Transverse colon (tissue), 4 donors: Measurements from ENCODE around the gene FOSL1. TPM values are rescaled to one million over a fixed set of nuclear protein-coding genes. Genes with fewer than 3 reads are reported as not detected.

Experiments
- DNase-seq: peaks from one replicate; pipeline ENCODE4 v3.0.0-alpha.2; 2019
- H3K27ac ChIP-seq, 4 donors: fragments of 200-600 bp; sonication (generic); 2 replicates each; pipeline ENCODE4 v1.5.1; 2016 to 2018; ENCODE audit warnings: inconsistent platforms in 4 of 4
- H3K27me3 ChIP-seq: fragments of 200-600 bp; sonication (generic); 2 replicates; pipeline ENCODE4 v1.5.1; 2017; ENCODE audit warnings: inconsistent platforms
- H3K36me3 ChIP-seq, 4 donors: fragments of 200-600 bp; sonication (generic); 2 replicates each; pipeline ENCODE4 v1.5.1; 2017 to 2019; ENCODE audit warnings: inconsistent platforms in 4 of 4
- H3K4me1 ChIP-seq, 4 donors: fragments of 200-600 bp; sonication (generic); 2 replicates each; pipeline ENCODE4 v1.5.1; 2017 to 2020; ENCODE audit warnings: inconsistent platforms in 4 of 4
- H3K4me3 ChIP-seq, 4 donors: fragments of 200-600 bp; sonication (generic); 1 replicate in 1 of 4; 2 replicates in 3 of 4; pipeline versions ENCODE4 v1.5.1 to v1.6.1; 2017 to 2019; ENCODE audit warnings: inconsistent platforms in 4 of 4
- H3K9me3 ChIP-seq, 2 donors: fragments of 200-600 bp; sonication (generic); 2 replicates each; pipeline ENCODE4 v1.5.1; 2017 to 2019; ENCODE audit warnings: inconsistent platforms in 2 of 2
- CTCF ChIP-seq, 5 experiments: fragments of 200-600 bp in 3 of 5; fragments of 450-650 bp in 2 of 5; sonication (generic) in 3 of 5; IDR thresholded peaks; 1 replicate in 2 of 5; 2 replicates in 3 of 5; pipeline ENCODE4 v1.5.1; 2016 to 2017; ENCODE audit warnings: antibody characterized with exemption in 5 of 5, inconsistent platforms in 3 of 5, mild to moderate bottlenecking in 2 of 5, moderate library complexity in 1 of 5
- EP300 ChIP-seq: sonication (generic); formaldehyde crosslinking; IDR thresholded peaks from one replicate; pipeline ENCODE4 v1.6.1; 2017; ENCODE audit warnings: antibody characterized with exemption, low read depth
- POLR2A ChIP-seq: fragments of 450-650 bp; IDR thresholded peaks from one replicate; pipeline ENCODE4 v1.6.1; 2016; ENCODE audit warnings: antibody characterized with exemption, mild to moderate bottlenecking, moderate library complexity
- POLR2AphosphoS5 ChIP-seq, 3 donors: sonication (generic); formaldehyde crosslinking; IDR thresholded peaks; one replicate each; pipeline ENCODE4 v1.6.1; 2016; ENCODE audit warnings: antibody characterized with exemption in 3 of 3
- WGBS, 2 donors: methylation state at CpG; one replicate each; pipeline ENCODE4 v1.1.5; 2018; ENCODE audit warnings: low coverage in 1 of 2; 5-methylcytosine and 5-hydroxymethylcytosine counted together
- in situ Hi-C, 4 donors: fragments of 200-750 bp; cut with MboI; loops; one replicate each; pipeline versions ENCODE4 v1.15.0 to v1.15.1; 2017; ENCODE audit warnings: low sequenced_read_pairs in 3 of 4, low pct_ligation_motif_present in 1 of 4, low pct_unique_long_range_greater_than_20kb in 1 of 4
- intact Hi-C: fragments of 100-400 bp; cut with DNase I; formaldehyde crosslinking; loops from one replicate; pipeline ENCODE4 v1.15.1; 2023; ENCODE audit warnings: low total_unique reads
- total RNA-seq, 4 donors: library from RNA; depleted of rRNA; stranded (reverse); fragments of >200 nt; gene quantifications; one replicate each; pipeline ENCODE4 v1.1.0, GENCODE V29; 2016

The FOSL1 gene
- total RNA-seq, 4 donors from 2014 or later, result 1.2 to 11.6 TPM; not detected in 2

GRCh38 chr11:65931773-65932557 lies 31.8 kb upstream of the FOSL1 start:
- peaks cover 0 to 3% (median 0%) of the 10 kb centered on the region in 4 donors for H3K4me1 ChIP-seq
- no peaks in the 10 kb centered on the region for H3K9me3 ChIP-seq
- intact Hi-C loops (no loop called here), in situ Hi-C loops (no loop called here)
- no peak for DNase-seq
- no peak overlapping the region for H3K27ac ChIP-seq
- WGBS, 2 donors, result 51 to 66% methylated on average over 7 to 12 of the region's 13 CpGs
- no peaks in the 10 kb centered on the region for H3K36me3 ChIP-seq
- no peak overlapping the region for H3K4me3 ChIP-seq
- peaks cover 11% of the 10 kb centered on the region for H3K27me3 ChIP-seq
- TF ChIP-seq CTCF (IDR thresholded peaks at IDR 0.05) (no peak), POLR2A (no peak), EP300 (no peak), POLR2AphosphoS5 (IDR thresholded peaks at IDR 0.05) (no peak)

GRCh38 chr11:65928667-65929066 lies 28.5 kb upstream of the FOSL1 start:
- Histone ChIP-seq H3K9me3 (no peaks in the 10 kb centered on the region), H3K4me3 (no peak overlapping the region), H3K4me1 (peaks cover 0 to 3% (median 0%) of the 10 kb centered on the region in 4 donors), H3K27ac (peak overlapping the region in 2 of 4 donors; percentile 71 to 73), H3K27me3 (peaks cover 9% of the 10 kb centered on the region), H3K36me3 (no peaks in the 10 kb centered on the region)
- in situ Hi-C loops (no loop called here), intact Hi-C loops (no loop called here)
- no peak for TF ChIP-seq POLR2AphosphoS5 (IDR thresholded peaks at IDR 0.05)
- no peak for TF ChIP-seq EP300
- DNase-seq, result no peak
- 50 to 80% methylated on average over 4 to 6 of the region's 6 CpGs for WGBS, 2 donors

GRCh38 chr11:65927904-65928397 lies 27.8 kb upstream of the FOSL1 start:
- Histone ChIP-seq H3K27me3 (peaks cover 3% of the 10 kb centered on the region), H3K27ac (peak overlapping the region; percentile 44 to 73 (median 64)), H3K4me1 (peaks cover 0 to 3% (median 0%) of the 10 kb centered on the region in 4 donors), H3K9me3 (no peaks in the 10 kb centered on the region), H3K4me3 (peak overlapping the region in 2 of 4 donors; percentile 2 to 26), H3K36me3 (peaks cover 0 to 1% (median 0%) of the 10 kb centered on the region in 4 donors)
- in situ Hi-C loops (no loop called here), intact Hi-C loops (no loop called here)
- DNase-seq, result peak; percentile 73
- no peak for TF ChIP-seq CTCF (IDR thresholded peaks at IDR 0.05)
- TF ChIP-seq POLR2A, result no peak
- no peak for TF ChIP-seq POLR2AphosphoS5 (IDR thresholded peaks at IDR 0.05)
- no peak for TF ChIP-seq EP300
- 25 to 46% methylated on average over 5 to 9 of the region's 9 CpGs for WGBS, 2 donors

- intact Hi-C loops, result no loop called here
- Histone ChIP-seq H3K27me3 (no peaks in the 10 kb centered on the region), H3K9me3 (no peaks in the 10 kb centered on the region), H3K36me3 (peaks cover 0 to 6% (median 2%) of the 10 kb centered on the region in 4 donors), H3K4me3 (no peak overlapping the region), H3K4me1 (peaks cover 7 to 11% (median 9%) of the 10 kb centered on the region in 4 donors), H3K27ac (no peak overlapping the region)
- no peak for TF ChIP-seq EP300
- no peak for TF ChIP-seq CTCF (IDR thresholded peaks at IDR 0.05)
- TF ChIP-seq POLR2A, result no peak
- TF ChIP-seq POLR2AphosphoS5 (IDR thresholded peaks at IDR 0.05), result no peak
- WGBS, 2 donors, result 81 to 89% methylated on average over 2 of the region's 2 CpGs
- no peak for DNase-seq
- in situ Hi-C loops, result no loop called here
These were observed 25.2 kb upstream of the FOSL1 start for GRCh38 chr11:65925397-65925796.
